GM21515 (cell line): ENCODE measurements around the gene SYNE4.
"Not testable (repeated sequence)": the region's sequence is repeated elsewhere in the genome, so short reads cannot be mapped to it uniquely, and the experiment has no call there.

Source experiments
- ATAC-seq: cut with Tn5 transposase; IDR thresholded peaks from one replicate; pipeline ENCODE4 v1.9.1; 2021; ENCODE audit not compliant: unreplicated experiment

SYNE4 gene

GRCh38 chr19:35990771-35991730, 17.6 kb downstream of the SYNE4 start:
- ATAC-seq = no peak

GRCh38 chr19:35990156-35990555, 18.5 kb downstream of the SYNE4 start:
- no peak for ATAC-seq

GRCh38 chr19:35988824-35989223, 19.8 kb downstream of the SYNE4 start:
- no peak for ATAC-seq

- no peak for ATAC-seq
Measured at GRCh38 chr19:35987571-35987896, 21.1 kb downstream of the SYNE4 start.

- ATAC-seq = no peak
Measured at GRCh38 chr19:35986664-35987570, 21.7 kb downstream of the SYNE4 start.

- ATAC-seq = no peak
Measured at GRCh38 chr19:35986111-35986510, 22.5 kb downstream of the SYNE4 start.

- ATAC-seq = no peak
Measured at GRCh38 chr19:35983177-35983576, 25.4 kb downstream of the SYNE4 start.

GRCh38 chr19:35980997-35981396, 27.6 kb downstream of the SYNE4 start:
- not testable (repeated sequence) for ATAC-seq

GRCh38 chr19:35978832-35979365, 29.7 kb downstream of the SYNE4 start:
- ATAC-seq = no peak

GRCh38 chr19:35978271-35978670, 30.3 kb downstream of the SYNE4 start:
- no peak for ATAC-seq

GRCh38 chr19:35977446-35978222, 31.0 kb downstream of the SYNE4 start:
- no peak for ATAC-seq

- ATAC-seq = no peak
Measured at GRCh38 chr19:35975608-35976214, 32.9 kb downstream of the SYNE4 start.

- ATAC-seq = no peak
Measured at GRCh38 chr19:35973487-35973886, 35.1 kb downstream of the SYNE4 start.

- no peak for ATAC-seq
Measured at GRCh38 chr19:35966771-35967170, 41.8 kb downstream of the SYNE4 start.

- no peak for ATAC-seq
Measured at GRCh38 chr19:35963514-35963913, 45.1 kb downstream of the SYNE4 start.

GRCh38 chr19:35960432-35960972, 48.1 kb downstream of the SYNE4 start:
- ATAC-seq = no peak

GRCh38 chr19:35959968-35960320, 48.7 kb downstream of the SYNE4 start:
- no peak for ATAC-seq

GRCh38 chr19:35959040-35959967, 49.3 kb downstream of the SYNE4 start:
- no peak for ATAC-seq

- ATAC-seq = no peak
Measured at GRCh38 chr19:35958660-35959039, 50.0 kb downstream of the SYNE4 start.
